ENCODE results near the gene C1orf21.

Gene C1orf21

DNA sequence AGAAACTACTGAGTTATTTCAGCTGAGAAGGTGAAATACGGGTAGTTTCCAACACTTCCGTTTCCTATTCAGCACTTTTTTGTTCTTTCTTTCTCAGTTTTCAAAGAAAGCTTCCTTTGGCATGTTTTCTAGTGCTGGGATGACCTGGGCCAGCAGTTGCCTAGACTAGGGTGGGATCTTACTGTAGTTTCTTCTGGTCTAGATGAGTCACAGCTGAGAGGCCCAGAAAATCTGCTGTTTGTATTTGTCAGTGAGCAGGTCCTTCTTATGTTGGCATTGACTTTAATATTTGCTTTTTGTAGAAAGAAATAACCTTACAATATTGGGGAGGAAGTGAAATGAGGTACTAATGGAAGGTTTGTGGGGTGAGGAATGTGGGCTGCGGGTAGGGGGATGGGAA lies 22.2 kb downstream of the C1orf21 start:
- Histone ChIP-seq H3K9me3 (ENCODE audit: low read depth, low read length) (no peaks in the 10 kb centered on the region), H3K4me3 (no peak overlapping the region), H3K9ac (ENCODE audit: insufficient read length) (no peak overlapping the region), H3K27ac (no peak overlapping the region), H3K36me3 (ENCODE audit: insufficient read depth, low read length) (no peaks in the 10 kb centered on the region; the same call in 1 of the 2 replicates)
- TF ChIP-seq EZH2 (IDR thresholded peaks at IDR 0.05) (no peak), POLR2AphosphoS5 (IDR thresholded peaks at IDR 0.05; ENCODE audit: borderline replicate concordance, low read depth, low read length) (no peak), FOXP2 (optimal IDR thresholded peaks at IDR 0.05; ENCODE audit: control extremely low read depth, extremely low read length, insufficient read depth) (no peak)
- DNase-seq (ENCODE audit: low read depth, low spot score): no peak

DNA sequence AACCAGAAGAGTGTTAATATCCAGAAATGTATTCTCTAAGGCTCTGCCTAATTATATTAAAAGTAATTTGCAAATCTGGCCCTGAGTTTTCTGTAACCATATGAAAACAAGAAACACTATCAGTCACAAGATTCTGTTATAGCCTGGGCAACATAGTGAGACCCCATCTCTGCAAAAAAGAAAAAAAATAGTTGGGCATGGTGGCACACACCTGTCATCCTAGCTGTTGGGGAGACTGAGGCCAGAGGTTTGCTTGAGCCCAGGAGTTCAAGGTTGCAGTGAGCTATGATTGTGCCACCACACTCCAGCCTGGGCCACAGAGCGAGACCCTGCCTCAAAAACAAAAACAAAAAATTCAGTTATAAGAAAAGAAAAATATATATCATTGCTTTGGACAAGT lies 25.6 kb downstream of the C1orf21 start:
- DNase-seq (ENCODE audit: low read depth, low spot score): no peak
- H3K9me3 ChIP-seq (ENCODE audit: low read depth, low read length): no peaks in the 10 kb centered on the region
- no peak for TF ChIP-seq POLR2AphosphoS5 (IDR thresholded peaks at IDR 0.05; ENCODE audit: borderline replicate concordance, low read depth, low read length)
- TF ChIP-seq FOXP2 (optimal IDR thresholded peaks at IDR 0.05; ENCODE audit: control extremely low read depth, extremely low read length, insufficient read depth): no peak
- no peak for TF ChIP-seq EZH2 (IDR thresholded peaks at IDR 0.05)
- H3K9ac ChIP-seq (ENCODE audit: insufficient read length): no peak overlapping the region
- H3K27ac ChIP-seq: no peak overlapping the region
- no peaks in the 10 kb centered on the region; the same call in 1 of the 2 replicates for H3K36me3 ChIP-seq (ENCODE audit: insufficient read depth, low read length)
- H3K4me3 ChIP-seq: no peak overlapping the region

DNA sequence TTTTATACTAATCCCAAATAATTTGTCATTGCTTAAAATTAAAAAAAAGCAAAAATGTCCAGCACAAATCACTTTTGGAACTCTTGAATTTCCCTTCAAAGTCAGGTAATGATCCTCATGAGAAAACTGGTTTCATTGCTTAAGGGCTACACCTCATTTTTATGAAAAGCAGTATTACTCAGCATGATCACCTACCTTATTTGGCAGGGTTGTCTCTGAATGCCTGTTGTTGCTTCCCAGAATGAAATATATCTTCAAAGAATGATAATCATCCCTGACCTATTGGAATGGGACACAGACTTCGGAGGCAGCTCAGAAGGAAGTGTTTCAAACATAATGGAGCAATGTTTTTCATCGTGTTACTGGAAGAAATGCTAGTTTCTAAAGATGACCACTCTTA lies 29.7 kb downstream of the C1orf21 start:
- TF ChIP-seq FOXP2 (optimal IDR thresholded peaks at IDR 0.05; ENCODE audit: control extremely low read depth, extremely low read length, insufficient read depth) (no peak), EZH2 (IDR thresholded peaks at IDR 0.05) (no peak), POLR2AphosphoS5 (IDR thresholded peaks at IDR 0.05; ENCODE audit: borderline replicate concordance, low read depth, low read length) (no peak)
- H3K27ac ChIP-seq: no peak overlapping the region

DNA sequence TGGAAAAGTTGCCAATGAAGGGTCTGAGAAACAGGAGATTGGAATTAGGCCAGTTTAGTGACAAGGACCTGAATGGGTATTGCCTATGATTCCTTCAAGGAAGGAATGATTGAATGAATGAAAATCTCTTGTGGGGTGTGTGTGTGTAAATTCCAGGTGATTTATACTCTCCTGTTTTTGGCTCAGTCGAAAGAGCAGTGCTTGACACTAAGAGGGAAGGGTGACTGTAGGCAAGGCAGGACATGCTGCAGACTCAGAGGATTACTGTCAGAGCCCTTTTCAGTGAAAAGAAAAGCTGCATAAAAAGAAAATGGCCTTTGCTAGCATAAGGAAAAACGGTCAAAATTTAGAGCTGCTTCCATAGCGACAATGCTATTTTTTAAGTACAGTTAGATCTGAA lies 30.1 kb downstream of the C1orf21 start:
- TF ChIP-seq EZH2 (IDR thresholded peaks at IDR 0.05) (no peak), POLR2AphosphoS5 (IDR thresholded peaks at IDR 0.05; ENCODE audit: borderline replicate concordance, low read depth, low read length) (no peak), FOXP2 (optimal IDR thresholded peaks at IDR 0.05; ENCODE audit: control extremely low read depth, extremely low read length, insufficient read depth) (no peak)
- H3K9ac ChIP-seq (ENCODE audit: insufficient read length): no peak overlapping the region
- no peak overlapping the region for H3K27ac ChIP-seq
- H3K36me3 ChIP-seq (ENCODE audit: insufficient read depth, low read length): no peaks in the 10 kb centered on the region; the same call in 1 of the 2 replicates
- H3K9me3 ChIP-seq (ENCODE audit: low read depth, low read length): no peaks in the 10 kb centered on the region
- no peak for DNase-seq (ENCODE audit: low read depth, low spot score)
- H3K4me3 ChIP-seq: no peak overlapping the region

More for the DNA sequence above, 29.7 kb downstream of the C1orf21 start:
- Histone ChIP-seq H3K36me3 (ENCODE audit: insufficient read depth, low read length) (no peaks in the 10 kb centered on the region; the same call in 1 of the 2 replicates), H3K9me3 (ENCODE audit: low read depth, low read length) (no peaks in the 10 kb centered on the region), H3K9ac (ENCODE audit: insufficient read length) (no peak overlapping the region), H3K4me3 (no peak overlapping the region)
- DNase-seq (ENCODE audit: low read depth, low spot score): no peak

DNA sequence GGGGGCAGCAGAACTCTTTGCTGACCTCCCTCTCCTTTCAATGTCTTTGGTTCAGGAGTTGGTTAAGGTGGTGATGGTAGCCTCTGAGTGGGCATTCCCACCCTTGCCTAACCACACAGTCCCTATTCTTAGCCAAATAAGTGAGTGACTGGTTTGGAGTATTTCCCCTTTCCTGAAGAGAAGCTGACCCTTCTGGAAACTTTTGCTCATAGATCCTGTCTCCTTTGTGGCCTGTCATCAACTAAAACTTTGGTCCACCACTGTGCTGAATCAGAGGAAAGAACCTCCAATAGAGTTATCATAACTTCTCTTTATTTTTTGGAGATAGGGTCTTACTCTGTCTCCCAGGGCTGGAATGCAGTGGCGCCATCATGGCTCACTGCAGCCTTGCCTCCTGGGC lies 31.1 kb downstream of the C1orf21 start:
- Histone ChIP-seq H3K36me3 (ENCODE audit: insufficient read depth, low read length) (no peaks in the 10 kb centered on the region; the same call in 1 of the 2 replicates), H3K9ac (ENCODE audit: insufficient read length) (no peak overlapping the region), H3K9me3 (ENCODE audit: low read depth, low read length) (no peaks in the 10 kb centered on the region), H3K27ac (no peak overlapping the region), H3K4me3 (no peak overlapping the region)
- TF ChIP-seq POLR2AphosphoS5 (IDR thresholded peaks at IDR 0.05; ENCODE audit: borderline replicate concordance, low read depth, low read length) (no peak), FOXP2 (optimal IDR thresholded peaks at IDR 0.05; ENCODE audit: control extremely low read depth, extremely low read length, insufficient read depth) (no peak), EZH2 (IDR thresholded peaks at IDR 0.05) (no peak)
- no peak for DNase-seq (ENCODE audit: low read depth, low spot score)

DNA sequence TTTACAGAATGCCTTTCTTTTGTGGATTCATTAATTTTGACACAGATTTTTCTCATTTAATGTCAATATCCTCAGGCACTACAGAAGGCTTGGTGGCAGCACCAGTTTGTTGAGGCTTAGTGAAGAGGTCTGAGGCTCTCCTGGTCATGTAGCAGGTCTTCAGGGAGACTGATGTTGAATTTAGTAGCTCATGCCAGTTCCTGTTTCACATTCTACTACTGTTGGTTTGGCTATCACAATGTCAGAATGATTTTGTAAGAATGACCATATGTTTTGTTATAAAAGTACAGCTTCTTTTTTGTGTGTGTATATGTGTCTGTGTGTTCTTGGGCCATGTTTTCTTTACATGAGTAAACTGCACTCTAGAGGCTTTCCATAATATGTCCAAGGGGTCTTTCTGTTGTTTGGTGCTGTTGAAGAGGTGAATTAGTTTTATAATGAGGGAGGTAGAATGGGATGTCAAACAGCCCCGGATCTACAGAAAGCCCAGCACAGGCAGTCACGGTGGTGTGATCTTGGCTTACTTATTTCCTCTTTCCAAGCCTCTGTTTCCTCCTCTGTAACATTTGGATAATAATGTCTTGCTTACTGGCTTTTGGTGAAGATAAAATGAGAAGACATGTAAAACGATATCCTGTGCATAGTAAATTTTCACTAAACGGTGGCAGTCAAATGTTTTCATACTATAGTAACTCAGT lies 32.0 kb downstream of the C1orf21 start:
- peak overlapping the region; percentile 39 for H3K27ac ChIP-seq
- no peaks in the 10 kb centered on the region for H3K9me3 ChIP-seq (ENCODE audit: low read depth, low read length)
- no peak for DNase-seq (ENCODE audit: low read depth, low spot score)
- H3K9ac ChIP-seq (ENCODE audit: insufficient read length): no peak overlapping the region
- H3K36me3 ChIP-seq (ENCODE audit: insufficient read depth, low read length): no peaks in the 10 kb centered on the region
- no peak for TF ChIP-seq FOXP2 (optimal IDR thresholded peaks at IDR 0.05; ENCODE audit: control extremely low read depth, extremely low read length, insufficient read depth)
- TF ChIP-seq POLR2AphosphoS5 (IDR thresholded peaks at IDR 0.05; ENCODE audit: borderline replicate concordance, low read depth, low read length): no peak
- no peak for TF ChIP-seq EZH2 (IDR thresholded peaks at IDR 0.05)
- no peak overlapping the region for H3K4me3 ChIP-seq

DNA sequence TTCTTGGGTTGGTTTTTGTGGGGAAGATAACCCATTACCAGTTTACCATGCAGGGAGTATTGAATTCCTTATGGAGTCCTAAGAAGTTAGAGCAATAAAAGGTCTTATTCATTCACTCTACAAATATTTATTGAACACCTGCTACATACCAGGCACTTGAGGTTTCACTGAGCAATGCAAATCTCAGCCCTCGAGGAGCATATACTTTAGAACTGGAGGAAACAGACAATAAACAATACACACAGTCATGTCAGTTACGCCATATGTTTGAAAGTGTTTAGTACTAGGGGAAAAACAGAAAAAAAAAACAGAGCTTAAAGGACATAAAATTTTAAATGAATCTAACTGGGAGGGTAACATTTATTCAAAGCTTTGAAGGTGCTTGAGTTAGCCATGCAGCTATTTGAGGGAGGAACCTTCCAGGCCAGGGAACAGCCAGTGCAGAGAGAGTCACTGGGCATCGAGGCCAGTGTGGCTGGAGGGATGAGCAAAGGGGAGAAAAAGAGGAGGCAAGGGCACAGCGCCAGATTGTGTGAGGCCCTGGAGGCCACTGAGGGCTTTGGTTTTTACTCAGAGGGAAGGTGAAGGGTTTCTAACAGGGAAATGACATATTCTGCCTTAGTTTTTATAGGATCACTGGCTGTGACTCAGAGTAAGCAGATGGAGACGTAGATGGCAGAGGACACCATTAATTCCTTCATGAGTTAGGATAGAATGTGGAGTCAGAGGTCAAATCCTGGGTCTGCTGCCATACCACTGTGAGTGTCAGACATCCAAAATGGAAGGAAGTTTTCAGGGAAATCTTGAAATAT lies 32.7 kb downstream of the C1orf21 start:
- H3K9me3 ChIP-seq (ENCODE audit: low read depth, low read length): no peaks in the 10 kb centered on the region

DNA sequence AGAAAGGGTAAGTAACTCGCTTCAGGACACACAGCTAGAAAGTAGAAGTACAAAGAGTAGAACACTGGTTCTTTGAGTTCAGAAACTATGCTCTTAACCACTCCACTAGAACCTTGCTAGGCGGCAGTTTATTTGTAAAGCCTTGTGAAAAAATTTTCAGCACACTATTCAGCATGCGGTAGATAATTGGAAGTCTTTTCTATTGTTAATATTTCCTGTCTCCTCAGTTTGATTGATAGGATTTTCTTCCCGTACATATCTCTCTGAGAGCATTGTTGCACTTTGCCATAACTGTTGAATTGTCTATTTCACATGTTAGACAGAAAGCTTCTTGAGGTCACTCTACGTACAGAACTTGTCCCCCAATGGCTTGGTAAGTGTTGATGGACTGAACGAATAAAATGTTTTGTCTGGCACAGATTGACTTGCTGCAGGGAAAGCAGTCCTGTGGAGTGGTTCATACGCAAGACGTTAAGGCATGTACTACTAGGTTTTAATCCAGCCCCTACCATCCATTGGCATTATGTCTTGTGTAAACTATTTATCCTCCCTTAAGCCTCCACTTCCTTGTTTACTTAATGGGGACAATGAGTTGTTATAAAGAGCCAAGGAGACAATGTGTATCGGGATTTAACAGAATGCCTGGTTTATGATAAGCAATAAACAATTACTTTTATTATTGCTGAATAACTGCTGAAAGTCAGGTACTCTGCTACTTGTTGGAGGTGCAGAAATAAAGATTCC lies 35.8 kb downstream of the C1orf21 start:
- Histone ChIP-seq H3K9ac (ENCODE audit: insufficient read length) (no peak overlapping the region), H3K27ac (no peak overlapping the region), H3K9me3 (ENCODE audit: low read depth, low read length) (no peaks in the 10 kb centered on the region), H3K36me3 (ENCODE audit: insufficient read depth, low read length) (no peaks in the 10 kb centered on the region), H3K4me3 (no peak overlapping the region)
- TF ChIP-seq EZH2 (IDR thresholded peaks at IDR 0.05): no peak
- no peak for TF ChIP-seq POLR2AphosphoS5 (IDR thresholded peaks at IDR 0.05; ENCODE audit: borderline replicate concordance, low read depth, low read length)
- no peak for TF ChIP-seq FOXP2 (optimal IDR thresholded peaks at IDR 0.05; ENCODE audit: control extremely low read depth, extremely low read length, insufficient read depth)
- no peak for DNase-seq (ENCODE audit: low read depth, low spot score)

More for the DNA sequence above, 32.7 kb downstream of the C1orf21 start:
- no peak overlapping the region for H3K4me3 ChIP-seq
- H3K36me3 ChIP-seq (ENCODE audit: insufficient read depth, low read length): no peaks in the 10 kb centered on the region
- H3K9ac ChIP-seq (ENCODE audit: insufficient read length): no peak overlapping the region
- no peak for TF ChIP-seq EZH2 (IDR thresholded peaks at IDR 0.05)
- TF ChIP-seq POLR2AphosphoS5 (IDR thresholded peaks at IDR 0.05; ENCODE audit: borderline replicate concordance, low read depth, low read length): no peak
- no peak for TF ChIP-seq FOXP2 (optimal IDR thresholded peaks at IDR 0.05; ENCODE audit: control extremely low read depth, extremely low read length, insufficient read depth)
- DNase-seq (ENCODE audit: low read depth, low spot score): no peak
- H3K27ac ChIP-seq: peak overlapping the region; percentile 39; the same call in 1 of the 2 replicates
